ENCODE results near the gene AQR.

GRCh38 chr15:34849364-34849959, 120.1 kb downstream of the AQR start:
- TF ChIP-seq CTCF (IDR thresholded peaks at IDR 0.05; ENCODE audit: insufficient read depth, low read length) (no peak), GABPA (IDR thresholded peaks at IDR 0.05; ENCODE audit: low read depth) (no peak), REST (IDR thresholded peaks at IDR 0.05; ENCODE audit: insufficient replicate concordance, low read depth) (no peak), SPI1 (IDR thresholded peaks at IDR 0.05; ENCODE audit: borderline replicate concordance, low read depth) (no peak), POLR2AphosphoS5 (IDR thresholded peaks at IDR 0.05; ENCODE audit: low read depth) (no peak)

All from HL-60 (cell line).